Stimulated activated CD4-positive, alpha-beta T cell treated with anti-CD3 and anti-CD28 coated beads, Interleukin-12 subunit alpha, Interleukin-12 subunit beta, amount 100 ng/mL, for 48 hours (primary cell): ENCODE data around the gene VNN1.

Experiments
- DNase-seq, 3 donors: peaks; one replicate each; pipeline ENCODE4 v3.0.0-alpha.2; 2020; ENCODE audit warnings: low read depth in 2 of 3, low spot score in 1 of 3

The VNN1 gene

GRCh38 chr6:132713352-132714134 is at the start of gene VNN1:
Gene VNN1, minus strand, starts transcription at chr6:132714055. Its CDS starts 20 bp downstream, at chr6:132714035.
- DNase-seq: no peak

GRCh38 chr6:132763269-132763668 is 49.4 kb upstream of the VNN1 start:
- peak in 2 of 3 donors; percentile 6 to 20 for DNase-seq

- no peak for DNase-seq
Observed at GRCh38 chr6:132760256-132760655, 46.4 kb upstream of the VNN1 start.

GRCh38 chr6:132758689-132759088 is 44.8 kb upstream of the VNN1 start:
- DNase-seq: no peak

- no peak for DNase-seq
Observed at GRCh38 chr6:132752255-132752654, 38.4 kb upstream of the VNN1 start.

GRCh38 chr6:132751828-132752227 is 38.0 kb upstream of the VNN1 start:
- DNase-seq: no peak

GRCh38 chr6:132751306-132751705 is 37.5 kb upstream of the VNN1 start:
- DNase-seq: no peak

GRCh38 chr6:132750455-132751248 is 36.8 kb upstream of the VNN1 start:
- DNase-seq: no peak

- DNase-seq: no peak
Observed at GRCh38 chr6:132749111-132749510, 35.3 kb upstream of the VNN1 start.

- DNase-seq: no peak
Observed at GRCh38 chr6:132748446-132748845, 34.6 kb upstream of the VNN1 start.

GRCh38 chr6:132746048-132746447 is 32.2 kb upstream of the VNN1 start:
- no peak for DNase-seq

- no peak for DNase-seq
Observed at GRCh38 chr6:132742495-132742894, 28.6 kb upstream of the VNN1 start.

GRCh38 chr6:132741281-132741680 is 27.4 kb upstream of the VNN1 start:
- no peak for DNase-seq

GRCh38 chr6:132736239-132736638 is 22.4 kb upstream of the VNN1 start:
- no peak for DNase-seq

- no peak for DNase-seq
Observed at GRCh38 chr6:132734694-132735236, 20.9 kb upstream of the VNN1 start.

GRCh38 chr6:132733814-132734213 is 20.0 kb upstream of the VNN1 start:
- DNase-seq: no peak

- DNase-seq: no peak
Observed at GRCh38 chr6:132733283-132733682, 19.4 kb upstream of the VNN1 start.

GRCh38 chr6:132731086-132731485 is 17.2 kb upstream of the VNN1 start:
- DNase-seq: no peak

GRCh38 chr6:132730560-132730959 is 16.7 kb upstream of the VNN1 start:
- DNase-seq: no peak

- no peak for DNase-seq
Observed at GRCh38 chr6:132728616-132729015, 14.8 kb upstream of the VNN1 start.

GRCh38 chr6:132726608-132726975 is 12.7 kb upstream of the VNN1 start:
- DNase-seq: no peak

GRCh38 chr6:132725947-132726607 is 12.2 kb upstream of the VNN1 start:
- DNase-seq: no peak
